Measurements from ENCODE around the gene GRIK4. TPM values are rescaled to one million over a fixed set of nuclear protein-coding genes. Genes with fewer than 3 reads are reported as not detected.

GRIK4 gene
- total and polyA plus RNA-seq, 2 donors from 2014 or later: 0.25 TPM; not detected in 1

GRCh38 chr11:120566176-120566575 is 54.6 kb downstream of the GRIK4 start:
- Histone ChIP-seq H3K9ac (ENCODE audit: low read length in 3 of 3) (no peak overlapping the region), H3K4me1 (ENCODE audit: control insufficient read depth in 2 of 3, insufficient read depth in 2 of 3, low read depth in 1 of 3, low read length in 3 of 3) (peaks cover 0 to 4% (median 4%) of the 10 kb centered on the region in 3 donors), H3K27me3 (ENCODE audit: control insufficient read depth, insufficient read depth, low read length) (no peaks in the 10 kb centered on the region), H3K36me3 (ENCODE audit: control insufficient read depth in 2 of 3, insufficient read depth in 3 of 3, low read length in 3 of 3) (no peaks in the 10 kb centered on the region), H3K4me3 (ENCODE audit: low read length in 3 of 3) (no peak overlapping the region), H3K27ac (ENCODE audit: low read depth in 2 of 2, low read length in 2 of 2) (no peak overlapping the region), H3K9me3 (ENCODE audit: control insufficient read depth in 2 of 3, insufficient read depth in 1 of 3, low read length in 3 of 3) (no peaks in the 10 kb centered on the region)
- no peak for FAIRE-seq
- TF ChIP-seq CTCF (IDR thresholded peaks at IDR 0.05; ENCODE audit: borderline replicate concordance, extremely low read depth, insufficient read depth): no peak
- DNase-seq: peak in 1 of 5 donors; percentile 18
- intact Hi-C loops (cut with DNase I): no loop called here

GRCh38 chr11:120568572-120569307 is 57.2 kb downstream of the GRIK4 start:
- no peak for TF ChIP-seq CTCF (IDR thresholded peaks at IDR 0.05; ENCODE audit: borderline replicate concordance, extremely low read depth, insufficient read depth)
- intact Hi-C loops (cut with DNase I): no loop called here
- no peaks in the 10 kb centered on the region for H3K9me3 ChIP-seq (ENCODE audit: control insufficient read depth in 2 of 3, insufficient read depth in 1 of 3, low read length in 3 of 3)
- H3K9ac ChIP-seq (ENCODE audit: low read length in 3 of 3): no peak overlapping the region
- H3K27ac ChIP-seq (ENCODE audit: low read depth in 2 of 2, low read length in 2 of 2): no peak overlapping the region
- peaks cover 0 to 4% (median 4%) of the 10 kb centered on the region in 3 donors for H3K4me1 ChIP-seq (ENCODE audit: control insufficient read depth in 2 of 3, insufficient read depth in 2 of 3, low read depth in 1 of 3, low read length in 3 of 3)
- H3K4me3 ChIP-seq (ENCODE audit: low read length in 3 of 3): no peak overlapping the region
- no peaks in the 10 kb centered on the region for H3K36me3 ChIP-seq (ENCODE audit: control insufficient read depth in 2 of 3, insufficient read depth in 3 of 3, low read length in 3 of 3)
- FAIRE-seq (no peak), DNase-seq (peak in 1 of 5 donors; percentile 35)
- no peaks in the 10 kb centered on the region for H3K27me3 ChIP-seq (ENCODE audit: control insufficient read depth, insufficient read depth, low read length)

- H3K9ac ChIP-seq (ENCODE audit: low read length in 3 of 3): no peak overlapping the region
- TF ChIP-seq CTCF (IDR thresholded peaks at IDR 0.05; ENCODE audit: borderline replicate concordance, extremely low read depth, insufficient read depth): no peak
- no peaks in the 10 kb centered on the region for H3K9me3 ChIP-seq (ENCODE audit: control insufficient read depth in 2 of 3, insufficient read depth in 1 of 3, low read length in 3 of 3)
- peaks cover 0 to 4% (median 0%) of the 10 kb centered on the region in 3 donors for H3K4me1 ChIP-seq (ENCODE audit: control insufficient read depth in 2 of 3, insufficient read depth in 2 of 3, low read depth in 1 of 3, low read length in 3 of 3)
- H3K27me3 ChIP-seq (ENCODE audit: control insufficient read depth, insufficient read depth, low read length): no peaks in the 10 kb centered on the region
- no peaks in the 10 kb centered on the region for H3K36me3 ChIP-seq (ENCODE audit: control insufficient read depth in 2 of 3, insufficient read depth in 3 of 3, low read length in 3 of 3)
- DNase-seq (no peak), FAIRE-seq (no peak)
- intact Hi-C loops (cut with DNase I): no loop called here
- no peak overlapping the region for H3K27ac ChIP-seq (ENCODE audit: low read depth in 2 of 2, low read length in 2 of 2)
- H3K4me3 ChIP-seq (ENCODE audit: low read length in 3 of 3): no peak overlapping the region
Observed at GRCh38 chr11:120569861-120570260, 58.3 kb downstream of the GRIK4 start.

Measured in kidney (tissue), 14 donors.